GM19023 (cell line): ENCODE results near the gene FNBP1L.
"Not testable (repeated sequence)": the region's sequence is repeated elsewhere in the genome, so short reads cannot be mapped to it uniquely, and the experiment has no call there.

ENCODE experiments used
- ATAC-seq: cut with Tn5 transposase; IDR thresholded peaks from one replicate; pipeline ENCODE4 v1.9.1; 2021; ENCODE audit warnings: mild to moderate bottlenecking, moderate library complexity; ENCODE audit not compliant: unreplicated experiment

Gene FNBP1L

GRCh38 chr1:93528412-93528811, 80.5 kb downstream of the FNBP1L start:
- ATAC-seq, result no peak

GRCh38 chr1:93531193-93531592, 83.3 kb downstream of the FNBP1L start:
- ATAC-seq, result no peak

- no peak for ATAC-seq
Observed at GRCh38 chr1:93532780-93533378, 85.0 kb downstream of the FNBP1L start.

- no peak for ATAC-seq
Observed at GRCh38 chr1:93533677-93534076, 85.8 kb downstream of the FNBP1L start.

- no peak for ATAC-seq
Observed at GRCh38 chr1:93537396-93537795, 89.5 kb downstream of the FNBP1L start.

GRCh38 chr1:93537924-93538323, 90.0 kb downstream of the FNBP1L start:
- no peak for ATAC-seq

- ATAC-seq, result no peak
Observed at GRCh38 chr1:93541045-93541444, 93.1 kb downstream of the FNBP1L start.

GRCh38 chr1:93542398-93542797, 94.5 kb downstream of the FNBP1L start:
- no peak for ATAC-seq

GRCh38 chr1:93546162-93546863, 98.4 kb downstream of the FNBP1L start:
- no peak for ATAC-seq

GRCh38 chr1:93549131-93549530, 101.2 kb downstream of the FNBP1L start:
- no peak for ATAC-seq

GRCh38 chr1:93549811-93550210, 101.9 kb downstream of the FNBP1L start:
- ATAC-seq, result no peak

GRCh38 chr1:93552741-93553455, 105.0 kb downstream of the FNBP1L start:
- no peak for ATAC-seq

- ATAC-seq, result not testable (repeated sequence)
Observed at GRCh38 chr1:93553886-93554490, 106.1 kb downstream of the FNBP1L start.

GRCh38 chr1:93554883-93555872, 107.3 kb downstream of the FNBP1L start:
- no peak for ATAC-seq

- ATAC-seq, result no peak
Observed at GRCh38 chr1:93556291-93556690, 108.4 kb downstream of the FNBP1L start.

- no peak for ATAC-seq
Observed at GRCh38 chr1:93559045-93559444, 111.1 kb downstream of the FNBP1L start.

- no peak for ATAC-seq
Observed at GRCh38 chr1:93559695-93560094, 111.8 kb downstream of the FNBP1L start.

- ATAC-seq, result no peak
Observed at GRCh38 chr1:93565496-93566206, 117.7 kb downstream of the FNBP1L start.

GRCh38 chr1:93566227-93566626, 118.3 kb downstream of the FNBP1L start:
- no peak for ATAC-seq
